IMR-90 (cell line): ENCODE measurements around the gene GALNT17. TPM values are rescaled to one million over a fixed set of nuclear protein-coding genes. Genes with fewer than 3 reads are reported as not detected.

Experiments
- ATAC-seq: fragments of 200-7000 bp; cut with Tn5 transposase; 2 replicates; pipeline ENCODE4 v1.9.1; 2020; ENCODE audit warnings: low read depth, mild to moderate bottlenecking, moderate library complexity
- BruUV-seq: library from RNA; stranded (reverse); fragments of 400-500 nt; replicated peaks from 2 replicates; lab custom pipeline; 2021; lab: Mats Ljungman, UMichigan
- CTCF ChIA-PET: fragments of 300-600 bp; formaldehyde crosslinking; extraction: SDS; loops from one replicate; lab custom pipeline; 2021; ENCODE audit warnings: antibody characterized with exemption; lab: Yijun Ruan, JAX
- POLR2A ChIA-PET: fragments of 300-600 bp; sonication (Branson Sonifier 250); formaldehyde crosslinking; loops from one replicate; lab custom pipeline; 2022; ENCODE audit warnings: antibody characterized with exemption; ENCODE audit not compliant: unreplicated experiment; lab: Charles Lee
- DNase-seq: peaks from one replicate; pipeline ENCODE4 v3.0.0; 2013
- H2AFZ ChIP-seq: replicated peaks from 2 replicates; pipeline ENCODE3; 2013; ENCODE audit warnings: low read length, mild to moderate bottlenecking; ENCODE audit not compliant: poor library complexity
- H2AK5ac ChIP-seq: 2 replicates; pipeline ENCODE4 v1.6.1; 2013; ENCODE audit warnings: low read depth, low read length, inconsistent platforms
- H2AK9ac ChIP-seq: replicated peaks from 2 replicates; pipeline ENCODE3; 2013; ENCODE audit warnings: mild to moderate bottlenecking, low read depth, low read length, moderate library complexity; ENCODE audit not compliant: poor library complexity
- H2BK120ac ChIP-seq: 2 replicates; pipeline ENCODE4 v1.6.1; 2013; ENCODE audit warnings: low read depth, low read length, inconsistent platforms
- H2BK15ac ChIP-seq: 3 replicates; pipeline ENCODE4 v1.6.1; 2013; ENCODE audit warnings: low read depth, low read length, inconsistent platforms
- H2BK20ac ChIP-seq: 2 replicates; pipeline ENCODE4 v1.6.1; 2013; ENCODE audit warnings: low read depth, mild to moderate bottlenecking, inconsistent platforms, low read length, moderate library complexity
- H2BK5ac ChIP-seq: 2 replicates; pipeline ENCODE4 v1.6.1; 2013; ENCODE audit warnings: mild to moderate bottlenecking, low read depth, low read length, inconsistent platforms; ENCODE audit not compliant: poor library complexity, severe bottlenecking
- H3K14ac ChIP-seq: replicated peaks from 2 replicates; pipeline ENCODE4 v1.6.1; 2013; ENCODE audit warnings: low read depth, low read length, inconsistent platforms
- H3K18ac ChIP-seq: 2 replicates; pipeline ENCODE4 v1.6.1; 2013; ENCODE audit warnings: low read depth, low read length, control low read depth
- H3K23ac ChIP-seq: 2 replicates; pipeline ENCODE4 v1.6.1; 2013; ENCODE audit warnings: low read depth, low read length, inconsistent platforms
- H3K27ac ChIP-seq: 2 replicates; pipeline ENCODE4 v1.5.1; 2013; ENCODE audit warnings: mild to moderate bottlenecking, control low read depth, low read length; ENCODE audit not compliant: insufficient read depth
- H3K27me3 ChIP-seq: 2 replicates; pipeline ENCODE4 v1.6.1; 2013; ENCODE audit warnings: low read length; ENCODE audit not compliant: control insufficient read depth, insufficient read depth
- H3K36me3 ChIP-seq: 2 replicates; pipeline ENCODE4 v1.6.1; 2013; ENCODE audit warnings: low read length, mixed read lengths; ENCODE audit not compliant: control insufficient read depth, insufficient read depth
- H3K4ac ChIP-seq: 2 replicates; pipeline ENCODE4 v1.6.1; 2013; ENCODE audit warnings: low read depth, low read length, inconsistent platforms
- H3K4me1 ChIP-seq: 2 replicates; pipeline ENCODE4 v1.6.1; 2013; ENCODE audit warnings: low read length, mixed read lengths; ENCODE audit not compliant: control insufficient read depth, insufficient read depth
- H3K4me2 ChIP-seq: 2 replicates; pipeline ENCODE4 v1.6.1; 2013; ENCODE audit warnings: low read depth, mild to moderate bottlenecking, control low read depth, low read length, moderate library complexity
- H3K4me3 ChIP-seq: 2 replicates; pipeline ENCODE4 v1.5.1; 2013; ENCODE audit warnings: low read depth, mild to moderate bottlenecking, control low read depth, low read length, moderate library complexity; ENCODE audit not compliant: insufficient read depth
- H3K56ac ChIP-seq: 2 replicates; pipeline ENCODE4 v1.6.1; 2013; ENCODE audit warnings: low read length, inconsistent platforms; ENCODE audit not compliant: insufficient read depth; ENCODE audit errors: extremely low read depth
- H3K79me1 ChIP-seq, 2 experiments: 2 replicates each; pipeline ENCODE4 v1.6.1; 2013; ENCODE audit warnings: low read length in 2 of 2, inconsistent platforms in 1 of 2, low read depth in 1 of 2
- H3K9ac ChIP-seq: 2 replicates; pipeline ENCODE4 v1.6.1; 2013; ENCODE audit warnings: low read depth, low read length, control low read depth
- H3K9me1 ChIP-seq: 2 replicates; pipeline ENCODE4 v1.6.1; 2013; ENCODE audit warnings: low read length, inconsistent platforms; ENCODE audit not compliant: insufficient read depth
- H3K9me3 ChIP-seq: 2 replicates; pipeline ENCODE4 v1.6.1; 2013; ENCODE audit warnings: low read length; ENCODE audit not compliant: control insufficient read depth, insufficient read depth
- H4K20me1 ChIP-seq: 2 replicates; pipeline ENCODE4 v1.6.1; 2013; ENCODE audit warnings: low read length, inconsistent platforms; ENCODE audit not compliant: insufficient read depth
- H4K5ac ChIP-seq: 2 replicates; pipeline ENCODE4 v1.6.1; 2013; ENCODE audit warnings: mild to moderate bottlenecking, low read depth, low read length, control low read depth
- H4K8ac ChIP-seq, 2 experiments: 2 replicates each; pipeline ENCODE4 v1.6.1; 2013; ENCODE audit warnings: low read depth in 2 of 2, low read length in 2 of 2, control low read depth in 1 of 2, inconsistent platforms in 1 of 2
- H4K91ac ChIP-seq: 2 replicates; pipeline ENCODE4 v1.6.1; 2013; ENCODE audit warnings: low read depth, low read length, inconsistent platforms; ENCODE audit not compliant: insufficient read depth
- FOS ChIP-seq: fragments of 150-350 bp; IDR thresholded peaks from 2 replicates; pipeline ENCODE4 v1.6.1; 2016; ENCODE audit warnings: low read depth, low read length
- MAFK ChIP-seq: IDR thresholded peaks from 2 replicates; pipeline ENCODE4 v1.6.1; 2012; ENCODE audit warnings: low read depth, low read length, improper control_type of control experiment
- MAZ ChIP-seq: IDR thresholded peaks from 2 replicates; pipeline ENCODE4 v1.6.1; 2012; ENCODE audit warnings: low read depth, mild to moderate bottlenecking, low read length, improper control_type of control experiment, moderate library complexity, borderline replicate concordance
- POLR2A ChIP-seq: IDR thresholded peaks from 2 replicates; pipeline ENCODE4 v1.6.1; 2012; ENCODE audit warnings: mild to moderate bottlenecking, low read depth, low read length
- RAD21 ChIP-seq: IDR thresholded peaks from 2 replicates; pipeline ENCODE4 v1.6.1; 2012; ENCODE audit warnings: low read length, improper control_type of control experiment
- RCOR1 ChIP-seq: IDR thresholded peaks from 2 replicates; pipeline ENCODE4 v1.6.1; 2012; ENCODE audit warnings: mild to moderate bottlenecking, low read length, improper control_type of control experiment; ENCODE audit not compliant: insufficient replicate concordance
- RFX5 ChIP-seq: IDR thresholded peaks from 2 replicates; pipeline ENCODE4 v1.8.0; 2012; ENCODE audit warnings: low read depth, mild to moderate bottlenecking, low read length, moderate library complexity
- SMC3 ChIP-seq: fragments of 150-350 bp; IDR thresholded peaks from 2 replicates; pipeline ENCODE4 v1.6.1; 2016; ENCODE audit warnings: low read depth, mild to moderate bottlenecking, antibody characterized with exemption, low read length, moderate library complexity
- WGBS, 2 experiments: methylation state at CpG; one replicate each; pipeline versions ENCODE4 v1.1.5 to v1.1.7; 2013; ENCODE audit warnings: missing lambda C conversion rate in 2 of 2; ENCODE audit not compliant: insufficient read length in 1 of 2; ENCODE audit errors: extremely low coverage in 2 of 2; 5-methylcytosine and 5-hydroxymethylcytosine counted together
- dilution Hi-C: fragments of 300-500 bp; cut with HindIII; formaldehyde crosslinking; loops from one replicate; pipeline ENCODE4 v1.14.3; 2018; ENCODE audit warnings: low sequenced_read_pairs; ENCODE audit not compliant: unreplicated experiment
- in situ Hi-C: fragments of 300-500 bp; cut with MboI; formaldehyde crosslinking; loops from 3 replicates; pipeline ENCODE4 v1.14.3; 2019; ENCODE audit warnings: low sequenced_read_pairs, inconsistent platforms, mixed read lengths
- intact Hi-C: fragments of 100-400 bp; cut with micrococcal nuclease; formaldehyde crosslinking; loops from 2 replicates; pipeline ENCODE4 v1.10.0; 2022
- polyA plus RNA-seq, 3 experiments: library from polyadenylated mRNA; depleted of rRNA; stranded (reverse); fragments of >200 nt; gene quantifications; 2 replicates each; pipeline ENCODE4 v1.2.3, GENCODE V29; 2012; ENCODE audit warnings: low replicate concordance in 1 of 3
- total RNA-seq: library from RNA; depleted of rRNA; stranded (reverse); fragments of >200 nt; gene quantifications from 2 replicates; pipeline ENCODE4 v1.2.3, GENCODE V29; 2012
- TF ChIP-seq, protein P1 (sequence below): fragments of 150-350 bp; IDR thresholded peaks from 2 replicates; pipeline ENCODE4 v1.6.1; 2016; ENCODE audit warnings: low read depth, mild to moderate bottlenecking, low read length, moderate library complexity, borderline replicate concordance
- TF ChIP-seq, protein P2 (sequence below): fragments of 150-350 bp; IDR thresholded peaks from 2 replicates; pipeline ENCODE4 v1.6.1; 2017; ENCODE audit warnings: mild to moderate bottlenecking, antibody characterized with exemption, low read length, low read depth

The GALNT17 gene
- total and polyA plus RNA-seq, 2 of the 4 experiments (the other 2 are of a cell fraction) = not detected

DNA sequence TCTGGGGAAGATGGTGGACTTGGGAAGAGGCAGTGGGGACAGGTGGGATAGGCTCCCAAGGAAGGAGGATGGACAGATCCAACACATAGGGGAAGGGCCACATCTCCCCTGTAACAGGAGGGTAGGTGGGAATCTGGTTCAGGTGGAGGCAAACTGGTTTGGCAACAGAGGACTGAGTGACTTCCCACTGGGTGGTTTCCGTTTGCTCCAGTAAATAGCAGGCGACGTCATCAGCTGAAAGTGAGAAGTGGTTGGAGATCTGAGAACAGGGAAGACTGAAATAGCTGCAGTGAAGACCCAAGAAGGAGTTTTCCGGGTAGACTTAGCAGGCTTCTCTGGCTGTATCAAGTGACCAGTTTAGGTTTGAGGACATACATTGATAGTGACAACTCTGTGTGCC lies 504.4 kb downstream of the GALNT17 start:
- Histone ChIP-seq H4K5ac (no peak overlapping the region), H3K4me1 (no peaks in the 10 kb centered on the region), H3K14ac (no peak overlapping the region), H3K27ac (no peak overlapping the region), H3K56ac (no peak overlapping the region), H3K4ac (no peak overlapping the region), H2BK120ac (no peak overlapping the region), H2BK5ac (no peak overlapping the region), H3K79me1 (no peaks in the 10 kb centered on the region), H4K8ac (no peak overlapping the region), H3K9me3 (peaks cover 11% of the 10 kb centered on the region), H4K91ac (no peak overlapping the region), H2BK20ac (no peak overlapping the region), H3K27me3 (no peaks in the 10 kb centered on the region), H3K9me1 (no peaks in the 10 kb centered on the region), H3K23ac (no peak overlapping the region), H2AK9ac (no peak overlapping the region), H2AK5ac (no peak overlapping the region), H2AFZ (no peak overlapping the region), H4K20me1 (no peaks in the 10 kb centered on the region), H3K9ac (no peak overlapping the region), H3K4me3 (no peak overlapping the region), H3K18ac (no peak overlapping the region), H3K4me2 (no peak overlapping the region), H3K36me3 (no peaks in the 10 kb centered on the region), H2BK15ac (no peak overlapping the region)
- TF ChIP-seq MAZ (no peak), RAD21 (no peak), RFX5 (no peak), SMC3 (no peak), FOS (no peak), POLR2A (no peak), MAFK (no peak), RCOR1 (no peak)
- TF ChIP-seq, protein P1, sequence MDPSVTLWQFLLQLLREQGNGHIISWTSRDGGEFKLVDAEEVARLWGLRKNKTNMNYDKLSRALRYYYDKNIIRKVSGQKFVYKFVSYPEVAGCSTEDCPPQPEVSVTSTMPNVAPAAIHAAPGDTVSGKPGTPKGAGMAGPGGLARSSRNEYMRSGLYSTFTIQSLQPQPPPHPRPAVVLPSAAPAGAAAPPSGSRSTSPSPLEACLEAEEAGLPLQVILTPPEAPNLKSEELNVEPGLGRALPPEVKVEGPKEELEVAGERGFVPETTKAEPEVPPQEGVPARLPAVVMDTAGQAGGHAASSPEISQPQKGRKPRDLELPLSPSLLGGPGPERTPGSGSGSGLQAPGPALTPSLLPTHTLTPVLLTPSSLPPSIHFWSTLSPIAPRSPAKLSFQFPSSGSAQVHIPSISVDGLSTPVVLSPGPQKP = no peak
- TF ChIP-seq, protein P2, sequence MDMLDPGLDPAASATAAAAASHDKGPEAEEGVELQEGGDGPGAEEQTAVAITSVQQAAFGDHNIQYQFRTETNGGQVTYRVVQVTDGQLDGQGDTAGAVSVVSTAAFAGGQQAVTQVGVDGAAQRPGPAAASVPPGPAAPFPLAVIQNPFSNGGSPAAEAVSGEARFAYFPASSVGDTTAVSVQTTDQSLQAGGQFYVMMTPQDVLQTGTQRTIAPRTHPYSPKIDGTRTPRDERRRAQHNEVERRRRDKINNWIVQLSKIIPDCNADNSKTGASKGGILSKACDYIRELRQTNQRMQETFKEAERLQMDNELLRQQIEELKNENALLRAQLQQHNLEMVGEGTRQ = no peak
- dilution Hi-C loops = no loop called here
- intact Hi-C loops = no loop called here
- DNase-seq (no peak), ATAC-seq (no peak)
- BruUV-seq = no TSS peak
- ChIA-PET POLR2A (no interaction called here), CTCF (no interaction called here)
- in situ Hi-C loops = no loop called here
- WGBS, 2 experiments = no CpG with 5 or more reads among the region's 4 CpGs
